Transverse colon (tissue), 4 donors: ENCODE measurements around the gene TEX30.

Experiments used
- EP300 ChIP-seq: sonication (generic); formaldehyde crosslinking; IDR thresholded peaks from one replicate; pipeline ENCODE4 v1.6.1; 2017; ENCODE audit warnings: antibody characterized with exemption, low read depth
- POLR2A ChIP-seq: fragments of 450-650 bp; IDR thresholded peaks from one replicate; pipeline ENCODE4 v1.6.1; 2016; ENCODE audit warnings: antibody characterized with exemption, mild to moderate bottlenecking, moderate library complexity
- POLR2AphosphoS5 ChIP-seq, 3 donors: sonication (generic); formaldehyde crosslinking; IDR thresholded peaks; one replicate each; pipeline ENCODE4 v1.6.1; 2016; ENCODE audit warnings: antibody characterized with exemption in 3 of 3
- TF ChIP-seq, protein P1 (sequence below), 5 experiments: fragments of 200-600 bp in 3 of 5; fragments of 450-650 bp in 2 of 5; sonication (generic) in 3 of 5; IDR thresholded peaks; 1 replicate in 2 of 5; 2 replicates in 3 of 5; pipeline ENCODE4 v1.5.1; 2016 to 2017; ENCODE audit warnings: antibody characterized with exemption in 5 of 5, inconsistent platforms in 3 of 5, mild to moderate bottlenecking in 2 of 5, moderate library complexity in 1 of 5

DNA sequence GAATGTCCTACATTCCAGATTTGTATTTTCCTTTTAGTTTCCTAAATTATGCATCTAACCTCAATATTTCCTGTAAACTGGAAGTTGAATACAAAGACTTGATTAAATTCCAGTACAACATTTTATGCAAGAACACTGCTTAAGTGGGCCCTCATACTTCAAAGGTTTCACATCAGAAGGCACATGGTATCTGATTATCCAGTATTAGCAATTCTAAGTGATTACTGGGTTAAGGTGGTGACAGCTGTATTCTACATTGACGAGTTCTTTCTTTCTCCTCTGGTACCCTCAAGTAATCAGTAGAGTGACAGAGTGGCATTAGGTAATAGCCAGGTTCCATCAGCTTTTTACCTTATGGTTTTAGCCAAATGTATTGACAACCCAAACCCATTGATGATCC lies 43.7 kb upstream of the TEX30 start:
- TF ChIP-seq, protein P1, sequence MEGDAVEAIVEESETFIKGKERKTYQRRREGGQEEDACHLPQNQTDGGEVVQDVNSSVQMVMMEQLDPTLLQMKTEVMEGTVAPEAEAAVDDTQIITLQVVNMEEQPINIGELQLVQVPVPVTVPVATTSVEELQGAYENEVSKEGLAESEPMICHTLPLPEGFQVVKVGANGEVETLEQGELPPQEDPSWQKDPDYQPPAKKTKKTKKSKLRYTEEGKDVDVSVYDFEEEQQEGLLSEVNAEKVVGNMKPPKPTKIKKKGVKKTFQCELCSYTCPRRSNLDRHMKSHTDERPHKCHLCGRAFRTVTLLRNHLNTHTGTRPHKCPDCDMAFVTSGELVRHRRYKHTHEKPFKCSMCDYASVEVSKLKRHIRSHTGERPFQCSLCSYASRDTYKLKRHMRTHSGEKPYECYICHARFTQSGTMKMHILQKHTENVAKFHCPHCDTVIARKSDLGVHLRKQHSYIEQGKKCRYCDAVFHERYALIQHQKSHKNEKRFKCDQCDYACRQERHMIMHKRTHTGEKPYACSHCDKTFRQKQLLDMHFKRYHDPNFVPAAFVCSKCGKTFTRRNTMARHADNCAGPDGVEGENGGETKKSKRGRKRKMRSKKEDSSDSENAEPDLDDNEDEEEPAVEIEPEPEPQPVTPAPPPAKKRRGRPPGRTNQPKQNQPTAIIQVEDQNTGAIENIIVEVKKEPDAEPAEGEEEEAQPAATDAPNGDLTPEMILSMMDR (IDR thresholded peaks at IDR 0.05), result no peak
- TF ChIP-seq EP300 (no peak), POLR2A (no peak), POLR2AphosphoS5 (IDR thresholded peaks at IDR 0.05) (no peak)
